GM18498 (cell line): ENCODE results near the gene RELT.

ENCODE experiments used
- ATAC-seq: cut with Tn5 transposase; IDR thresholded peaks from one replicate; pipeline ENCODE4 v1.9.1; 2021; ENCODE audit warnings: mild to moderate bottlenecking, moderate library complexity; ENCODE audit not compliant: unreplicated experiment

The RELT gene

GRCh38 chr11:73346186-73346935 is 29.8 kb upstream of the RELT start:
- no peak for ATAC-seq

- no peak for ATAC-seq
Observed at GRCh38 chr11:73347067-73347466, 29.1 kb upstream of the RELT start.

- ATAC-seq, result no peak
Observed at GRCh38 chr11:73348838-73349237, 27.4 kb upstream of the RELT start.

GRCh38 chr11:73349633-73350032 is 26.6 kb upstream of the RELT start:
- ATAC-seq, result no peak

- ATAC-seq, result no peak
Observed at GRCh38 chr11:73350908-73351636, 25.1 kb upstream of the RELT start.

GRCh38 chr11:73353422-73353821 is 22.8 kb upstream of the RELT start:
- no peak for ATAC-seq

- no peak for ATAC-seq
Observed at GRCh38 chr11:73355109-73355508, 21.1 kb upstream of the RELT start.

GRCh38 chr11:73356979-73357860 is 19.0 kb upstream of the RELT start:
- ATAC-seq, result no peak

GRCh38 chr11:73358071-73358470 is 18.1 kb upstream of the RELT start:
- ATAC-seq, result no peak

- ATAC-seq, result no peak
Observed at GRCh38 chr11:73359341-73359740, 16.9 kb upstream of the RELT start.

GRCh38 chr11:73359930-73360742 is 16.1 kb upstream of the RELT start:
- no peak for ATAC-seq

GRCh38 chr11:73360743-73361369 is 15.3 kb upstream of the RELT start:
- ATAC-seq, result no peak

- ATAC-seq, result no peak
Observed at GRCh38 chr11:73361953-73362776, 14.0 kb upstream of the RELT start.

GRCh38 chr11:73363147-73363546 is 13.1 kb upstream of the RELT start:
- ATAC-seq, result no peak

GRCh38 chr11:73365352-73366264 is 10.6 kb upstream of the RELT start:
- ATAC-seq, result no peak

GRCh38 chr11:73366265-73366610 is 10.0 kb upstream of the RELT start:
- no peak for ATAC-seq

GRCh38 chr11:73366953-73367352 is 9.2 kb upstream of the RELT start:
- ATAC-seq, result no peak

- ATAC-seq, result no peak
Observed at GRCh38 chr11:73367482-73368024, 8.6 kb upstream of the RELT start.
